ENCODE results near the gene PKDCC.

The PKDCC gene

GRCh38 chr2:42012137-42012536 lies 35.7 kb upstream of the PKDCC start:
- TF ChIP-seq, protein P1, sequence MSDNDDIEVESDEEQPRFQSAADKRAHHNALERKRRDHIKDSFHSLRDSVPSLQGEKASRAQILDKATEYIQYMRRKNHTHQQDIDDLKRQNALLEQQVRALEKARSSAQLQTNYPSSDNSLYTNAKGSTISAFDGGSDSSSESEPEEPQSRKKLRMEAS (IDR thresholded peaks at IDR 0.05): no peak
- TF ChIP-seq FOXM1 (IDR thresholded peaks at IDR 0.05; ENCODE audit: borderline replicate concordance, low read depth) (no peak), RAD21 (IDR thresholded peaks at IDR 0.05; ENCODE audit: low read depth) (no peak), REST (IDR thresholded peaks at IDR 0.05; ENCODE audit: low read depth) (no peak), CEBPB (IDR thresholded peaks at IDR 0.05) (no peak), EGR1 (IDR thresholded peaks at IDR 0.05) (no peak), NFIC (IDR thresholded peaks at IDR 0.05) (no peak), TCF12 (IDR thresholded peaks at IDR 0.05; ENCODE audit: low read depth) (no peak), TEAD4 (IDR thresholded peaks at IDR 0.05) (no peak), ZBTB7A (IDR thresholded peaks at IDR 0.05; ENCODE audit: low read depth) (no peak), CREB1 (IDR thresholded peaks at IDR 0.05; ENCODE audit: low read depth) (no peak), EP300 (IDR thresholded peaks at IDR 0.05; ENCODE audit: borderline replicate concordance) (no peak), USF1 (IDR thresholded peaks at IDR 0.05) (no peak), YY1 (IDR thresholded peaks at IDR 0.05; ENCODE audit: low read depth) (no peak), TAF1 (IDR thresholded peaks at IDR 0.05; ENCODE audit: low read depth) (no peak)

GRCh38 chr2:42012651-42013050 lies 35.2 kb upstream of the PKDCC start:
- TF ChIP-seq CEBPB (IDR thresholded peaks at IDR 0.05) (no peak), EP300 (IDR thresholded peaks at IDR 0.05; ENCODE audit: borderline replicate concordance) (no peak), TEAD4 (IDR thresholded peaks at IDR 0.05) (no peak), RAD21 (IDR thresholded peaks at IDR 0.05; ENCODE audit: low read depth) (no peak), TAF1 (IDR thresholded peaks at IDR 0.05; ENCODE audit: low read depth) (no peak), NFIC (IDR thresholded peaks at IDR 0.05) (no peak), YY1 (IDR thresholded peaks at IDR 0.05; ENCODE audit: low read depth) (no peak), TCF12 (IDR thresholded peaks at IDR 0.05; ENCODE audit: low read depth) (no peak), ZBTB7A (IDR thresholded peaks at IDR 0.05; ENCODE audit: low read depth) (no peak), REST (IDR thresholded peaks at IDR 0.05; ENCODE audit: low read depth) (no peak), FOXM1 (IDR thresholded peaks at IDR 0.05; ENCODE audit: borderline replicate concordance, low read depth) (no peak), CREB1 (IDR thresholded peaks at IDR 0.05; ENCODE audit: low read depth) (no peak), USF1 (IDR thresholded peaks at IDR 0.05) (no peak), EGR1 (IDR thresholded peaks at IDR 0.05) (no peak)
- TF ChIP-seq, protein P1 (IDR thresholded peaks at IDR 0.05): no peak

GRCh38 chr2:42013409-42013808 lies 34.4 kb upstream of the PKDCC start:
- no peak for TF ChIP-seq ZBTB7A (IDR thresholded peaks at IDR 0.05; ENCODE audit: low read depth)
- TF ChIP-seq YY1 (IDR thresholded peaks at IDR 0.05; ENCODE audit: low read depth): no peak
- TF ChIP-seq TCF12 (IDR thresholded peaks at IDR 0.05; ENCODE audit: low read depth): no peak

GRCh38 chr2:42021464-42021863 lies 26.4 kb upstream of the PKDCC start:
- TF ChIP-seq USF1 (IDR thresholded peaks at IDR 0.05) (no peak), FOXM1 (IDR thresholded peaks at IDR 0.05; ENCODE audit: borderline replicate concordance, low read depth) (no peak), REST (IDR thresholded peaks at IDR 0.05; ENCODE audit: low read depth) (no peak), CREB1 (IDR thresholded peaks at IDR 0.05; ENCODE audit: low read depth) (no peak), EP300 (IDR thresholded peaks at IDR 0.05; ENCODE audit: borderline replicate concordance) (no peak), ZBTB7A (IDR thresholded peaks at IDR 0.05; ENCODE audit: low read depth) (no peak), TEAD4 (IDR thresholded peaks at IDR 0.05) (no peak), YY1 (IDR thresholded peaks at IDR 0.05; ENCODE audit: low read depth) (no peak), TAF1 (IDR thresholded peaks at IDR 0.05; ENCODE audit: low read depth) (no peak), TCF12 (IDR thresholded peaks at IDR 0.05; ENCODE audit: low read depth) (no peak), NFIC (IDR thresholded peaks at IDR 0.05) (no peak)
- TF ChIP-seq, protein P1 (IDR thresholded peaks at IDR 0.05): no peak

Data from Ishikawa (cell line).